Aorta (tissue), 5 donors: ENCODE data around the gene SAE1. TPM values are rescaled to one million over a fixed set of nuclear protein-coding genes. Genes with fewer than 3 reads are reported as not detected.
"Not testable (repeated sequence)": the region's sequence is repeated elsewhere in the genome, so short reads cannot be mapped to it uniquely, and the experiment has no call there.

Source experiments
- ATAC-seq: fragments of 200-7000 bp; cut with Tn5 transposase; one replicate; pipeline ENCODE4 v1.9.1; 2022; ENCODE audit warnings: moderate library complexity; ENCODE audit not compliant: low FRiP score
- DNase-seq, 2 donors: peaks; one replicate each; pipeline ENCODE4 v3.0.0-alpha.2; 2020
- H3K27ac ChIP-seq, 2 donors: one replicate each; pipeline ENCODE4 v1.5.1; 2013; ENCODE audit warnings: low read length in 2 of 2, mild to moderate bottlenecking in 2 of 2, moderate library complexity in 2 of 2, control low read depth in 1 of 2, inconsistent platforms in 1 of 2, low read depth in 1 of 2
- H3K27me3 ChIP-seq, 2 donors: one replicate each; pipeline ENCODE4 v1.6.1; 2013; ENCODE audit warnings: control low read depth in 1 of 2, low read length in 1 of 2, mild to moderate bottlenecking in 1 of 2, moderate library complexity in 1 of 2; ENCODE audit not compliant: insufficient read depth in 2 of 2, control insufficient read depth in 1 of 2
- H3K36me3 ChIP-seq, 2 donors: one replicate each; pipeline ENCODE4 v1.6.1; 2013; ENCODE audit warnings: control low read depth in 1 of 2, low read length in 1 of 2, mild to moderate bottlenecking in 1 of 2; ENCODE audit not compliant: insufficient read depth in 2 of 2, control insufficient read depth in 1 of 2
- H3K4me1 ChIP-seq, 2 donors: one replicate each; pipeline ENCODE4 v1.6.1; 2013; ENCODE audit warnings: low read length in 2 of 2, control low read depth in 1 of 2, mild to moderate bottlenecking in 1 of 2, moderate library complexity in 1 of 2; ENCODE audit not compliant: insufficient read depth in 2 of 2, control insufficient read depth in 1 of 2
- H3K4me3 ChIP-seq, 2 donors: one replicate each; pipeline ENCODE4 v1.5.1; 2013; ENCODE audit warnings: low read length in 2 of 2, control low read depth in 1 of 2, mild to moderate bottlenecking in 1 of 2
- H3K9me3 ChIP-seq: one replicate; pipeline ENCODE4 v1.6.1; 2013; ENCODE audit warnings: mild to moderate bottlenecking, low read length; ENCODE audit not compliant: control insufficient read depth
- WGBS, 2 donors: extraction: QIAGEN DNeasy Blood & Tissue Kit; methylation state at CpG; one replicate each; pipeline ENCODE4 v1.1.7; 2013; 5-methylcytosine and 5-hydroxymethylcytosine counted together
- intact Hi-C, 2 donors: fragments of 100-400 bp; cut with DNase I; formaldehyde crosslinking; loops; one replicate each; pipeline versions ENCODE4 v1.14.2 to v1.15.0; 2022
- polyA plus RNA-seq, 2 donors: library from polyadenylated mRNA; stranded (reverse); fragments of 200-250 nt; gene quantifications; one replicate each; pipeline ENCODE4 v1.2.3, GENCODE V29; 2013
- total RNA-seq, 2 donors: library from RNA; stranded (reverse); fragmentation: NEBNext Ultra II Directional; extraction: Animal tissue kit (Norgen Biotek cat#: 25700); gene quantifications; one replicate each; pipeline ENCODE4 v1.2.1, GENCODE V29; 2021
- donor health status: healthy with polysubstance abuse.
- donor health status: Bipolar disorder and iron deficiency.
- donor health status: DM: no; HTN: no; CAD: no.
- donor health status: DM: no; HTN: no; CAD: no.
- donor health status: DM: yes; HTN: yes; CAD: no.

The SAE1 gene
- total and polyA plus RNA-seq, 4 donors: 44.5 to 64.9 (median 54.3) TPM

- H3K4me1 ChIP-seq, H3K9me3 ChIP-seq, H3K4me3 ChIP-seq, ATAC-seq, intact Hi-C loops, H3K27me3 ChIP-seq, H3K27ac ChIP-seq, DNase-seq, H3K36me3 ChIP-seq: not testable (repeated sequence)
- 79 to 90% methylated on average over 8 of the region's 8 CpGs for WGBS, 2 donors
Observed at GRCh38 chr19:47253016-47253415, 122.4 kb downstream of the SAE1 start.

DNA sequence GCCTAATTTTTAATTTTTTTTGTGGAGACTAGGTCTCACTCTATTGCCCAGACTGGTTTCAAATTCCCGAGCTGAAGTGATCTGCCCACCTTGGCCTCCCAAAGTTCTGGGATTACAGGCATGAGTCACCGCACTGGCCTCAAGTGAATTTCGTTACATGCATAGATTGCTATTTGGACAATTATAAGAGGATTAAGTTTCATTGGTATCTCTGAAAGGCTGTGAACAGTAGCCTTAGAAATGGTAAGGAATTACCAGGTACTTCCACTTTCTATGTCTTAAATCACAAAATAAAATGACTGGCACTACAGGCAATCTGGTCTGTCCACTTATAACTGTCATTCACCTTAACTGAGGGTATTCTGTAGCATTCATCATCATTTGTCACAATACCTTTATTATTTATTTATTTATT is 122.8 kb downstream of the SAE1 start:
- DNase-seq: no peak
- no peak for ATAC-seq
- Histone ChIP-seq H3K9me3 (no peaks in the 10 kb centered on the region), H3K4me3 (no peak overlapping the region), H3K4me1 (no peaks in the 10 kb centered on the region), H3K27me3 (no peaks in the 10 kb centered on the region), H3K27ac (no peak overlapping the region), H3K36me3 (no peaks in the 10 kb centered on the region)
- WGBS, 2 donors: 69% methylated on average over 3 of the region's 3 CpGs
- intact Hi-C loops: no loop called here

- no peaks in the 10 kb centered on the region for H3K4me1 ChIP-seq
- H3K4me3 ChIP-seq: no peak overlapping the region
- H3K9me3 ChIP-seq: no peaks in the 10 kb centered on the region
- DNase-seq: no peak
- intact Hi-C loops: no loop called here
- no peak overlapping the region for H3K27ac ChIP-seq
- 84 to 89% methylated on average over 5 of the region's 5 CpGs for WGBS, 2 donors
- H3K27me3 ChIP-seq: no peaks in the 10 kb centered on the region
- no peak for ATAC-seq
- no peaks in the 10 kb centered on the region for H3K36me3 ChIP-seq
Observed at GRCh38 chr19:47253970-47254369, 123.3 kb downstream of the SAE1 start.

GRCh38 chr19:47255879-47256692 is 125.5 kb downstream of the SAE1 start, which contains the start of gene CCDC9:
CCDC9 (plus strand) TSS chr19:47256525; CDS start chr19:47258401, 1,876 bp downstream.
- 14 to 17% methylated on average over 44 to 60 of the region's 60 CpGs for WGBS, 2 donors
- Histone ChIP-seq H3K27ac (peak within 1 kb of the TSS in 1 of 2 donors; percentile 78), H3K9me3 (no peaks in the 10 kb centered on the region), H3K27me3 (no peaks in the 10 kb centered on the region), H3K4me3 (peak within 1 kb of the TSS; percentile 47 to 52), H3K4me1 (no peaks in the 10 kb centered on the region), H3K36me3 (peaks cover 0 to 1% of the 10 kb centered on the region in 2 donors)
- DNase-seq (peak; percentile 98 to 99), ATAC-seq (peak; percentile 82)
- intact Hi-C loops: loop anchor here in 1 of 2 donors (2.0 kb wide), 1 partner anchor 19 kb away; the partner anchor contains the start of gene INAFM1

GRCh38 chr19:47256693-47257410 is 126.2 kb downstream of the SAE1 start:
- Histone ChIP-seq H3K27me3 (no peaks in the 10 kb centered on the region), H3K9me3 (no peaks in the 10 kb centered on the region), H3K4me3 (peak overlapping the region; percentile 31 to 52), H3K4me1 (no peaks in the 10 kb centered on the region), H3K27ac (peak overlapping the region in 1 of 2 donors; percentile 78), H3K36me3 (peaks cover 0 to 3% of the 10 kb centered on the region in 2 donors)
- peak; percentile 95 for ATAC-seq
- 1% methylated on average over 39 to 52 of the region's 52 CpGs for WGBS, 2 donors
- peak; percentile 100 for DNase-seq
- intact Hi-C loops: loop anchor here in 1 of 2 donors (2.0 kb wide), 1 partner anchor 18 kb away; the partner anchor contains the start of gene INAFM1

DNA sequence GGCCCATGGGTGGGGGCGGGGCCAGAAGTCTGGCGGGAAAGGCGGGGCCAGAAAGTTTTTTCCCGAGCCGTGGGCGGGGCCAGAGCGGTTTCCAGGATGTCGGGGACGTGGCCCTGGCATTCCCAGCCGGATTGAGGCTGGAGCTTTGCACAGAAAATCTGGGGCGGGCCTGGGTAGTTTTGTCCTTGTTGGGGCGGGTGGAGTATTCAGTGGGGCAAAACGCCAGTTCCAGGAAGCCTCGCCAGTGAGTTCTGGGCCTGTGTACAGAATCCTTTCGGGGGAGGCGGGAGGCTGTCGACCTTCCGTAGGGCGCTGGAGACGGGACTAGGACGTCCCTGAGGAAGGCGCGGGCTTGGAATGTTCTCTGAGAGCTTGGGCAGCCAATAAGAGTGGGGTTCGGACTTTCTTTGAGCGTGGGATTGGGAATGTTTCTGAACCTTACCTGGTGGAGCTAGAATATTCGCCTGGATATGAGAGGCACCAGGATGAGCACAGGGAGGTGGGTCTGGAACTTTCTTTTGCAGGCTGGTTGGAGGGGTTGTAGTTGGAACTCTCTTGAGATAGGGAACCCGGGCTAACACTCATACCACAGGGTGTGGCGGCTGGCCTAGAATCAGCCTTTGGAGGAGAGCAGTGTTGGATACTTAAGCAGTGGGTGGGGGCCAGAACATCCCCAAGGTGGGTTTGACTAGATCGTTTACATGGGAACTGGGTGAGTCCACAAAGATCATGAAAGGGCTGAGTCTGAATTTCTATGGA is 127.0 kb downstream of the SAE1 start:
- ATAC-seq (no peak), DNase-seq (peak in 1 of 2 donors; percentile 73)
- Histone ChIP-seq H3K4me3 (peak overlapping the region in 1 of 2 donors; percentile 47), H3K9me3 (no peaks in the 10 kb centered on the region), H3K36me3 (peaks cover 0 to 3% of the 10 kb centered on the region in 2 donors), H3K27ac (peak overlapping the region; percentile 51 to 53), H3K27me3 (no peaks in the 10 kb centered on the region), H3K4me1 (no peaks in the 10 kb centered on the region)
- intact Hi-C loops: loop anchor here in 1 of 2 donors (2.0 kb wide), 1 partner anchor 17 kb away; the partner anchor contains the start of gene INAFM1
- WGBS, 2 donors: 1% methylated on average over 28 to 29 of the region's 29 CpGs

GRCh38 chr19:47258434-47258833 is 127.8 kb downstream of the SAE1 start:
- H3K4me1 ChIP-seq: no peaks in the 10 kb centered on the region
- intact Hi-C loops: no loop called here
- peak overlapping the region in 1 of 2 donors; percentile 53 for H3K27ac ChIP-seq
- H3K4me3 ChIP-seq: no peak overlapping the region
- no peak for ATAC-seq
- WGBS, 2 donors: 80 to 82% methylated on average over 9 of the region's 9 CpGs
- no peaks in the 10 kb centered on the region for H3K27me3 ChIP-seq
- H3K9me3 ChIP-seq: no peaks in the 10 kb centered on the region
- H3K36me3 ChIP-seq: peaks cover 0 to 3% of the 10 kb centered on the region in 2 donors
- DNase-seq: peak in 1 of 2 donors; percentile 45

- peaks cover 0 to 3% of the 10 kb centered on the region in 2 donors for H3K36me3 ChIP-seq
- H3K27me3 ChIP-seq: no peaks in the 10 kb centered on the region
- intact Hi-C loops: no loop called here
- no peak overlapping the region for H3K4me3 ChIP-seq
- ATAC-seq: no peak
- DNase-seq: peak in 1 of 2 donors; percentile 38
- no peak overlapping the region for H3K27ac ChIP-seq
- 86 to 89% methylated on average over 6 of the region's 6 CpGs for WGBS, 2 donors
- H3K9me3 ChIP-seq: no peaks in the 10 kb centered on the region
- H3K4me1 ChIP-seq: no peaks in the 10 kb centered on the region
Observed at GRCh38 chr19:47258895-47259555, 128.4 kb downstream of the SAE1 start.
